Measurements from ENCODE around the gene SLC25A47.
"Not testable (repeated sequence)": the region's sequence is repeated elsewhere in the genome, so short reads cannot be mapped to it uniquely, and the experiment has no call there.

The SLC25A47 gene

GRCh38 chr14:100290607-100291304, 32.4 kb upstream of the SLC25A47 start:
- DNase-seq = no peak

- DNase-seq = no peak
These were observed 31.6 kb upstream of the SLC25A47 start for GRCh38 chr14:100291305-100292075.

- DNase-seq = no peak
These were observed 30.8 kb upstream of the SLC25A47 start for GRCh38 chr14:100292301-100292775.

- DNase-seq = no peak
These were observed 30.2 kb upstream of the SLC25A47 start for GRCh38 chr14:100292776-100293461.

GRCh38 chr14:100293497-100294212, 29.5 kb upstream of the SLC25A47 start:
- DNase-seq = no peak

- no peak for DNase-seq
These were observed 28.8 kb upstream of the SLC25A47 start for GRCh38 chr14:100294213-100294962.

GRCh38 chr14:100294963-100295330, 28.2 kb upstream of the SLC25A47 start:
- no peak for DNase-seq

GRCh38 chr14:100295376-100296105, 27.6 kb upstream of the SLC25A47 start:
- no peak for DNase-seq

GRCh38 chr14:100296106-100296651, 27.0 kb upstream of the SLC25A47 start:
- DNase-seq = no peak

GRCh38 chr14:100296729-100297128, 26.4 kb upstream of the SLC25A47 start:
- DNase-seq = not testable (repeated sequence)

GRCh38 chr14:100297320-100298300, 25.5 kb upstream of the SLC25A47 start:
- DNase-seq = no peak

GRCh38 chr14:100298551-100299237, 24.4 kb upstream of the SLC25A47 start:
- DNase-seq = no peak

- DNase-seq = no peak
These were observed 23.9 kb upstream of the SLC25A47 start for GRCh38 chr14:100299238-100299560.

- no peak for DNase-seq
These were observed 20.5 kb upstream of the SLC25A47 start for GRCh38 chr14:100302616-100303015.

- DNase-seq = no peak
These were observed 20.0 kb upstream of the SLC25A47 start for GRCh38 chr14:100303179-100303578.

- no peak for DNase-seq
These were observed 19.2 kb upstream of the SLC25A47 start for GRCh38 chr14:100303925-100304324.

- DNase-seq = peak; percentile 26
These were observed 18.3 kb upstream of the SLC25A47 start for GRCh38 chr14:100304825-100305323.

GRCh38 chr14:100305324-100306100, 17.6 kb upstream of the SLC25A47 start:
- DNase-seq = no peak

Data from NCI-H2227 treated with DMSO at 0.1 percent for 48 hours (cell line).